GM18951 (cell line): ENCODE data around the gene SMIM35.

Experiments
- POLR2A ChIP-seq: IDR thresholded peaks from 4 replicates; pipeline ENCODE4 v1.6.1; 2011; ENCODE audit warnings: mild to moderate bottlenecking; ENCODE audit not compliant: insufficient read length, insufficient read depth; ENCODE audit errors: extremely low read depth
- in situ Hi-C: fragments of 300-500 bp; cut with MboI; formaldehyde crosslinking; loops from one replicate; pipeline ENCODE4 v1.12.0; 2022; ENCODE audit warnings: low sequenced_read_pairs, mixed read lengths, inconsistent platforms; ENCODE audit not compliant: unreplicated experiment

Gene SMIM35

GRCh38 chr11:118120793-118121192 is 34.0 kb upstream of the SMIM35 start:
- no peak for TF ChIP-seq POLR2A
- in situ Hi-C loops: no loop called here

GRCh38 chr11:118117790-118118601 is 31.2 kb upstream of the SMIM35 start:
- TF ChIP-seq POLR2A: no peak
- in situ Hi-C loops: no loop called here

GRCh38 chr11:118115048-118115447 is 28.3 kb upstream of the SMIM35 start:
- TF ChIP-seq POLR2A: no peak
- in situ Hi-C loops: no loop called here

GRCh38 chr11:118114266-118114665 is 27.5 kb upstream of the SMIM35 start:
- TF ChIP-seq POLR2A: no peak
- in situ Hi-C loops: no loop called here

- in situ Hi-C loops: no loop called here
- no peak for TF ChIP-seq POLR2A
Measured at GRCh38 chr11:118112711-118113430, 26.1 kb upstream of the SMIM35 start.

- in situ Hi-C loops: no loop called here
- no peak for TF ChIP-seq POLR2A
Measured at GRCh38 chr11:118111744-118112035, 24.9 kb upstream of the SMIM35 start.

GRCh38 chr11:118111019-118111743 is 24.4 kb upstream of the SMIM35 start:
- TF ChIP-seq POLR2A: no peak
- in situ Hi-C loops: no loop called here

GRCh38 chr11:118109231-118109630 is 22.5 kb upstream of the SMIM35 start:
- no peak for TF ChIP-seq POLR2A
- in situ Hi-C loops: no loop called here

- no peak for TF ChIP-seq POLR2A
- in situ Hi-C loops: no loop called here
Measured at GRCh38 chr11:118108513-118108912, 21.8 kb upstream of the SMIM35 start.

GRCh38 chr11:118106789-118107335 is 20.1 kb upstream of the SMIM35 start:
- in situ Hi-C loops: no loop called here
- no peak for TF ChIP-seq POLR2A

GRCh38 chr11:118105657-118106305 is 19.0 kb upstream of the SMIM35 start:
- in situ Hi-C loops: no loop called here
- TF ChIP-seq POLR2A: no peak

GRCh38 chr11:118104491-118104890 is 17.7 kb upstream of the SMIM35 start:
- TF ChIP-seq POLR2A: no peak
- in situ Hi-C loops: no loop called here

- in situ Hi-C loops: no loop called here
- no peak for TF ChIP-seq POLR2A
Measured at GRCh38 chr11:118102721-118103261, 16.0 kb upstream of the SMIM35 start.
